ENCODE data around the gene ZNF763. TPM values are rescaled to one million over a fixed set of nuclear protein-coding genes. Genes with fewer than 3 reads are reported as not detected.

Gene ZNF763
- total RNA-seq, 1 experiment from 2014 or later, result 0.84 TPM

DNA sequence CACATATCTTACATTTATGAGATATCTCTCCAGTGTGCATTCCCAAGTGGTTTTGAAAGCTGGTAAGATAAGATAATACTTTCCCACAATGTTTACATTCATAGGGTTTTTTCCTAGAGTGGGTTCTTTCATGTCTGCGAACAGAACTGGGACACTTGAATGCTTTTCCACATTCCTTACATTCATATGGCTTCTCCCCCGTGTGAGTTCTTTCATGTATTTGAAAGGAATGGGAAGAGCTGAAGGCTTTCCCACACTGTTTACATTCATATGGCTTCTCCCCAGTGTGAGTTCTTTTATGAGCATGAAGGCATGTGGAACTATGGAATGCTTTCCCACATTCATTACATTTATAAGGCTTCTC lies 50.9 kb downstream of the ZNF763 start:
- ChIA-PET POLR2A (no interaction called here), CTCF (no interaction called here)
- BruUV-seq (replicated peaks), result no TSS peak
- TF ChIP-seq, protein P1, sequence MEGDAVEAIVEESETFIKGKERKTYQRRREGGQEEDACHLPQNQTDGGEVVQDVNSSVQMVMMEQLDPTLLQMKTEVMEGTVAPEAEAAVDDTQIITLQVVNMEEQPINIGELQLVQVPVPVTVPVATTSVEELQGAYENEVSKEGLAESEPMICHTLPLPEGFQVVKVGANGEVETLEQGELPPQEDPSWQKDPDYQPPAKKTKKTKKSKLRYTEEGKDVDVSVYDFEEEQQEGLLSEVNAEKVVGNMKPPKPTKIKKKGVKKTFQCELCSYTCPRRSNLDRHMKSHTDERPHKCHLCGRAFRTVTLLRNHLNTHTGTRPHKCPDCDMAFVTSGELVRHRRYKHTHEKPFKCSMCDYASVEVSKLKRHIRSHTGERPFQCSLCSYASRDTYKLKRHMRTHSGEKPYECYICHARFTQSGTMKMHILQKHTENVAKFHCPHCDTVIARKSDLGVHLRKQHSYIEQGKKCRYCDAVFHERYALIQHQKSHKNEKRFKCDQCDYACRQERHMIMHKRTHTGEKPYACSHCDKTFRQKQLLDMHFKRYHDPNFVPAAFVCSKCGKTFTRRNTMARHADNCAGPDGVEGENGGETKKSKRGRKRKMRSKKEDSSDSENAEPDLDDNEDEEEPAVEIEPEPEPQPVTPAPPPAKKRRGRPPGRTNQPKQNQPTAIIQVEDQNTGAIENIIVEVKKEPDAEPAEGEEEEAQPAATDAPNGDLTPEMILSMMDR (IDR thresholded peaks at IDR 0.05; ENCODE audit: insufficient read depth in 1 of 2, low read depth in 1 of 2, low read length in 1 of 2, severe bottlenecking in 1 of 2, unreplicated experiment in 1 of 2), result no peak
- Histone ChIP-seq H3K4me1 (no peaks in the 10 kb centered on the region), H3K4me3 (ENCODE audit: low read depth, low read length) (no peak overlapping the region), H3K9me3 (peaks cover 26% of the 10 kb centered on the region), H3K36me3 (ENCODE audit: control insufficient read depth, insufficient read depth, low read length) (no peaks in the 10 kb centered on the region), H3K27me3 (replicated peaks; ENCODE audit: control insufficient read depth, insufficient read depth, low read length) (no peaks in the 10 kb centered on the region)
- DNase-seq, result no peak
- peaks cover 27% of the 10 kb centered on the region for H3K36me3 Mint-ChIP-seq (ENCODE audit: insufficient read depth, unreplicated experiment)
- H3K27me3 Mint-ChIP-seq (ENCODE audit: insufficient read depth, unreplicated experiment), result no peaks in the 10 kb centered on the region
- H3K4me3 Mint-ChIP-seq (ENCODE audit: unreplicated experiment), result no peak overlapping the region
- H3K27ac Mint-ChIP-seq (ENCODE audit: unreplicated experiment), result no peak overlapping the region
- intact Hi-C loops (cut with micrococcal nuclease; ENCODE audit: unreplicated experiment), result no loop called here
- peaks cover 29% of the 10 kb centered on the region for H3K9me3 Mint-ChIP-seq (ENCODE audit: unreplicated experiment)
- no peaks in the 10 kb centered on the region for H3K4me1 Mint-ChIP-seq (ENCODE audit: low read depth, unreplicated experiment)

Other genes with a start within 250 kb of the ZNF763 start
- gene ZNF823, start 226.1 kb upstream of the ZNF763 start, total RNA-seq (2022), result 11.9 and 12.1 TPM in 2 replicates
- 3.2 and 4.4 TPM in 2 replicates for gene ZNF441, start 198.0 kb upstream of the ZNF763 start, total RNA-seq (2022)
- 0.20 and 0.56 TPM in 2 replicates for gene ZNF491, start 166.5 kb upstream of the ZNF763 start, total RNA-seq (2022)
- 12.5 and 13.4 TPM in 2 replicates for gene ZNF440, start 150.8 kb upstream of the ZNF763 start, total RNA-seq (2022)
- 2.3 and 3.1 TPM in 2 replicates for gene ZNF439, start 116.3 kb upstream of the ZNF763 start, total RNA-seq (2022)
- gene ZNF69, start 77.3 kb upstream of the ZNF763 start, total RNA-seq (2022), result 6.4 and 7.5 TPM in 2 replicates
- gene ZNF700, start 39.9 kb upstream of the ZNF763 start, total RNA-seq (2022), result 8.5 and 9.7 TPM in 2 replicates
- 0.75 and 1.3 TPM in 2 replicates for gene ZNF433, start 70.6 kb downstream of the ZNF763 start, total RNA-seq (2022)
- 0.32 and 0.60 TPM in 2 replicates for gene ZNF878, start 87.9 kb downstream of the ZNF763 start, total RNA-seq (2022)
- gene ZNF844, start 99.7 kb downstream of the ZNF763 start, total RNA-seq (2022), result 0.72 and 1.0 TPM in 2 replicates
- gene ZNF20, start 175.3 kb downstream of the ZNF763 start, total RNA-seq (2022), result 5.8 TPM in 2 replicates
- not detected in 2 replicates for gene ZNF625, start 191.7 kb downstream of the ZNF763 start, total RNA-seq (2022)
- gene ZNF136, start 198.1 kb downstream of the ZNF763 start, total RNA-seq (2022), result 3.6 and 5.6 TPM in 2 replicates